T-helper 1 cell treated with Interleukin-12 subunit alpha and Interleukin-12 subunit beta and Interleukin-4 antibody, amounts not matched to agents 30 ng/mL and 1 ng/mL, for 36 hours (primary cell): ENCODE results near the gene CES2. TPM values are rescaled to one million over a fixed set of nuclear protein-coding genes. Genes with fewer than 3 reads are reported as not detected.
"Not testable (repeated sequence)": the region's sequence is repeated elsewhere in the genome, so short reads cannot be mapped to it uniquely, and the experiment has no call there.

Experiments
- intact Hi-C: fragments of 100-400 bp; cut with micrococcal nuclease; formaldehyde crosslinking; loops from one replicate; pipeline ENCODE4 v1.15.1; 2024
- total RNA-seq: library from RNA; stranded (reverse); gene quantifications from 2 replicates; pipeline ENCODE4 v1.2.3, GENCODE V29; 2022

Gene CES2
- total RNA-seq, 1 donor from 2014 or later = 41.1 TPM

- intact Hi-C loops = loop anchor here (2.0 kb wide), 1 partner anchor 14 kb away; the partner anchor contains the start of gene CES3
These were observed 39.6 kb downstream of the CES2 start for GRCh38 chr16:66974932-66975246.

DNA sequence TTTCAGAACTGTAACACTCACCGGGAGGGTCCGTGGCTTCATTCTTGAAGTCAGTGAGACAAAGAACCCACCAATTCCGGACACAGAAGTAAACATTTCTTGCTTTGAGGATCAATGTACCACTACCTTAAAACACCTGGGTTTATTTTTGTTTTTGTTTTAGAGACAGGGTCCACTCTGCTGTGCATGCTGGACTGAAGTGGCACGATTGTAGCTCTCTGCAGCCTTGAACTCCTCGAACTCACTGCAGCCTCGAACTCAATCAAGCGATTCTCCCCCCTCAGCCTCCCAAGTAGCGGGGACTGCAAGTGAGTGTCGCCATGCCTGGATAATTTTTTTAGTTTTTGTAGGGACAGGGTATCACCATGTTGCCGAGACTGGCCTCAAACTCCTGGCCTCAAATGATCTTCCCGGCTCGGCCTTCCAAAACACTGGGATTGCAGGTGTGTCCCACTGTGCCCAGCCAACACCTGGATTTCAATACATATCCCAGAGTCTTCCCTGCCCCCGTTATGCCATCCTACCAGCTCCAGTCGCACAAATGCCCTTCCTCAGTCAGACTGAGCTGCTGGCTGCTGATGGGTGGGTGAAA, 40.1 kb downstream of the CES2 start:
- intact Hi-C loops = loop anchor here (2.0 kb wide), 1 partner anchor 15 kb away; the partner anchor contains the start of gene CES3

GRCh38 chr16:66976746-66977145, 41.4 kb downstream of the CES2 start:
- intact Hi-C loops = loop anchor here (1.0 to 2.0 kb wide), 11 partner anchors 22 to 209 kb away; partner anchors contain the start of genes FBXL8, PHAF1 and TRADD

GRCh38 chr16:66977341-66978113, 42.2 kb downstream of the CES2 start:
- intact Hi-C loops = loop anchor here (1.0 to 2.0 kb wide), 11 partner anchors 23 to 208 kb away; partner anchors contain the start of genes FBXL8, PHAF1 and TRADD

DNA sequence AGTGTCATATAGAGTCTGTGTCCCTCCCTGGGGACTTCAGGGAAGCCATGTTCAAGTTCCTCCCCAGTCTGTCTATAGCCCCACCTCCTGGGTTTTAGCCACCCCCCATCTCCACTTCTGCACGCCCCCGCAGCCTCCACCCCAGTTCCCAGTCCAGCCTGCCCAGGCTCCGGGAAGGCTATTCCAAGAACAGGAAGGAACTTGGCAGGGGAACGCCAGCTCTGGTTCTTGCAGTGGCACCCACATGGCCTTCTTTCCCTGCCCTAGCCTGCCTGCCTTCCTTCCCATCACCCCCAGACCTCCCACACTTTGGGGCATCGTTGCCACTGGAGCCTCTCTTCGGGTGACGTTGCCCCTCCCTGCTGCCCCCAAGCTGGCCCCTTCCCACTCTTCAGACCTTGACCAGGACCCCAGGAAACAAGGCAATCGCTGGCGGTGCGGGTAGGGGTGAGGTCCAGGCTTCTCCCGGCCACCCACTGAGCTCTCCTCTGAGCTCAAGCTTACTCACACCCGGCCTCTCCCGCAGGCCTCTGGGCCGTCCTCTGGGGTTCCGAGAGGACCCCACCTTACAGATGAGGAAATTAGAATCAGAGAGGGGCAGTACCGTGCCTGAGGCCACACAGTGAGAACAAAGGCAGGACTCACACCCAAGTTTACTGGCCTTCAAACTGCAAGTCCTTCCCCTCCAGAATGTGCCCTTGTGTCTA, 43.8 kb downstream of the CES2 start:
- intact Hi-C loops = no loop called here

GRCh38 chr16:66983033-66983432, 47.7 kb downstream of the CES2 start:
- intact Hi-C loops = no loop called here

DNA sequence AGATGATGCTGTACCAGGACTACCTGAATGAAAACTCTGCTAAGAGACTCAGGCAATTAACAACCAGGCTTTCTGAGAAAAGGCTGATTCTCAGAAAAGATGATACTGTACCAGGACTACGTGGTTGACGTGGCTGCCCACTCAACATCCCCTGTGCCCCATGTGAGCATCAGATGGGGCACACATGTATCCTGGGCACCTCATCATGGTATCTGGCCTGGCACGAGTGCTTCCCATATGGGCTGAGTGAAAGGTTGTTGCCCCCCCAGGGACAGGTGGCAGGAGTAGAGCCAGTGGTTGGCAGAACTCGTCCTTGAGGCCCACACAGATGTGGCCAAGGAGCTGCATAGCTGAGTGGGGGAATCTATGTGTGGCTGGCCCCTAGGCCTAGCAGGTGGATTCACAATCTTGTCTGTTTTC, 49.6 kb downstream of the CES2 start:
- intact Hi-C loops = loop anchor here (1.0 to 2.0 kb wide), 4 partner anchors 16 to 174 kb away; partner anchors contain the start of genes CBFB, FBXL8 and TRADD

- intact Hi-C loops = no loop called here
These were observed 51.2 kb downstream of the CES2 start for GRCh38 chr16:66986559-66986958.

DNA sequence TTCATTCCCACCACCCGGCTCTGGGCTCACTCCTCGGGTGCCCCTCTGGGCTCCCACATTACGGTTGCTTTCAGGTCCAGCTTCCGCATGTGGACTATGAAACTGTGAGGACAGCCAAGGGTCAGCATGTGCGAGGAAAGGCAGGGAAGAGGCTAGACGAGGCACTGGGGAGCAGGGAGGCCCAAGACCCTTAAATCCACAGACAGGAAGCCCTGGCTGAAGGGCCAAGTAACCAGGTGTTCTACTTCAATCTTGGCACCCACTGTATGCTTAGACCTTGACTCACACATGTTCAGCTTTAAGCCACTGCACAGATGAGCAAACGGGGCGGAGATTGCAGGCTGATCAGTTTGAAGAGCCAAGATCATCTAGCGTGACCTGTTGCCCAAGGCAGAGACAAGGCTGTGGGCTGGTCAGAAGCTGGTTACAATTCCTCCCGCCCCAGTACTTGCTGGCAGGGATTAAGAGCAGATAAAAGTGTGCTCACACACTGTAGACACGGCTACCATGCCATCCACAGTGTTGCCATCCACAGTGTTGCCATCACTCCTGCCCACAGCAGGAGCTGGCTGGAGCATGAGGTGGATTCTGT, 53.0 kb downstream of the CES2 start, which contains the start of gene CES4A:
CES4A (plus strand) TSS at position 393 of the 592 bp plus-strand sequence; CDS start at position 577, 184 bp downstream.
- intact Hi-C loops = no loop called here

- intact Hi-C loops = no loop called here
These were observed 56.3 kb downstream of the CES2 start for GRCh38 chr16:66991545-66992077.

GRCh38 chr16:66993558-66993957, 58.2 kb downstream of the CES2 start:
- intact Hi-C loops = not testable (repeated sequence)

Other genes starting within 250 kb of the CES2 start
- gene CMTM4, start 238.8 kb upstream of the CES2 start, total RNA-seq = 1.1 and 1.4 TPM in 2 replicates
- 80.2 and 87.0 TPM in 2 replicates for gene DYNC1LI2, start 183.9 kb upstream of the CES2 start, total RNA-seq
- 0.17 TPM in 1 of 2 replicates, not detected in the other for gene TERB1, start 133.9 kb upstream of the CES2 start, total RNA-seq
- gene NAE1, start 104.5 kb upstream of the CES2 start, total RNA-seq = 77.5 and 78.8 TPM in 2 replicates
- not detected in 2 replicates for gene CA7, start 91.1 kb upstream of the CES2 start, total RNA-seq
- 30.8 and 32.6 TPM in 2 replicates for gene PDP2, start 55.0 kb upstream of the CES2 start, total RNA-seq
- gene CDH16, start 16.6 kb upstream of the CES2 start, total RNA-seq = not detected in 2 replicates
- gene RRAD, start 10.0 kb upstream of the CES2 start, total RNA-seq = 0.95 and 1.1 TPM in 2 replicates
- 119 and 126 TPM in 2 replicates for gene CIAO2B, start 1.1 kb upstream of the CES2 start, total RNA-seq
- gene CES3, start 25.8 kb downstream of the CES2 start, total RNA-seq = 9.0 and 9.6 TPM in 2 replicates
- gene CES4A, start 53.1 kb downstream of the CES2 start, total RNA-seq = 48.9 and 54.4 TPM in 2 replicates
- 216 and 221 TPM in 2 replicates for gene CBFB, start 93.6 kb downstream of the CES2 start, total RNA-seq
- 19.6 and 19.9 TPM in 2 replicates for gene PHAF1, start 174.4 kb downstream of the CES2 start, total RNA-seq
- gene B3GNT9, start 215.5 kb downstream of the CES2 start, total RNA-seq = 15.1 and 16.7 TPM in 2 replicates
- gene TRADD, start 224.4 kb downstream of the CES2 start, total RNA-seq = 85.9 and 89.9 TPM in 2 replicates
- 54.5 and 57.3 TPM in 2 replicates for gene FBXL8, start 224.4 kb downstream of the CES2 start, total RNA-seq
- gene HSF4, start 229.2 kb downstream of the CES2 start, total RNA-seq = 98.7 and 111 TPM in 2 replicates
- 49.5 and 53.5 TPM in 2 replicates for gene NOL3, start 235.0 kb downstream of the CES2 start, total RNA-seq
- gene MATCAP1, start 248.4 kb downstream of the CES2 start, total RNA-seq = 79.1 and 79.7 TPM in 2 replicates